A673 (cell line): Measurements from ENCODE around the gene DPP10.

Source experiments
- EZH2 ChIP-seq: fragments of 200-600 bp; sonication (generic); IDR thresholded peaks from 2 replicates; pipeline ENCODE4 v1.6.1; 2017; ENCODE audit warnings: borderline replicate concordance, low read depth, mild to moderate bottlenecking, mixed read lengths, antibody characterized with exemption, low read length; ENCODE audit not compliant: poor library complexity, severe bottlenecking
- TF ChIP-seq, protein P1 (sequence below): fragments of 300-800, 200-600 bp; sonication (generic); conservative IDR thresholded peaks from 2 replicates; pipeline ENCODE4 v1.5.1; 2017; ENCODE audit warnings: low read depth, mild to moderate bottlenecking, antibody characterized with exemption, low read length, moderate library complexity, mixed read lengths

DNA sequence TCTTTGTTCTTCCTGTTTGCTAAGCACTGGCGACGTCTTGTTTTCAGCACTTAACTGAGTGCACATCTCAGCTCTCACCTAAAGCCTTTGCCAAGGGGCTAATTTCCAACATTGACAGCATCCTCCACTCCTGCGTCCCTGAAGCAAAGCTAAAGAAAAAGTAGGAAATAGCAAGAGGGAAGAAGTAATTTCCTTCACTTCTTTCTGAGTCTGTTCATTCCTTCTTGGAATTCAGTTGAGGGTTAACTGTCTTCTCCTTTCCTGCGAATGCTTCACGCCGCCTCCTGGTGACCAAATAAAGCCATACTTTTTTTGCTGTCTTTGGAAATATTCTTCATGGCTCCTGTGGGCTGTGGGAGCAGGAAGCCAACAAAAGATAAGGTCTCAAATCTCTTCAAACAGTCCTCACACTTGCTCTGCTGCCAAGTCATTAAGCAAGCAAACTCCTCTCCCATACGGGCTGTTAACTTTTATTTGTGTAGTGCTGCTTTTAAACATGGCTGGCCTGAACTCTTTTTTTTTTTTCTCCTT lies 100.9 kb downstream of the DPP10 start:
- TF ChIP-seq, protein P1, sequence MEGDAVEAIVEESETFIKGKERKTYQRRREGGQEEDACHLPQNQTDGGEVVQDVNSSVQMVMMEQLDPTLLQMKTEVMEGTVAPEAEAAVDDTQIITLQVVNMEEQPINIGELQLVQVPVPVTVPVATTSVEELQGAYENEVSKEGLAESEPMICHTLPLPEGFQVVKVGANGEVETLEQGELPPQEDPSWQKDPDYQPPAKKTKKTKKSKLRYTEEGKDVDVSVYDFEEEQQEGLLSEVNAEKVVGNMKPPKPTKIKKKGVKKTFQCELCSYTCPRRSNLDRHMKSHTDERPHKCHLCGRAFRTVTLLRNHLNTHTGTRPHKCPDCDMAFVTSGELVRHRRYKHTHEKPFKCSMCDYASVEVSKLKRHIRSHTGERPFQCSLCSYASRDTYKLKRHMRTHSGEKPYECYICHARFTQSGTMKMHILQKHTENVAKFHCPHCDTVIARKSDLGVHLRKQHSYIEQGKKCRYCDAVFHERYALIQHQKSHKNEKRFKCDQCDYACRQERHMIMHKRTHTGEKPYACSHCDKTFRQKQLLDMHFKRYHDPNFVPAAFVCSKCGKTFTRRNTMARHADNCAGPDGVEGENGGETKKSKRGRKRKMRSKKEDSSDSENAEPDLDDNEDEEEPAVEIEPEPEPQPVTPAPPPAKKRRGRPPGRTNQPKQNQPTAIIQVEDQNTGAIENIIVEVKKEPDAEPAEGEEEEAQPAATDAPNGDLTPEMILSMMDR = 0 out of 2 replicates have a peak, but pooled peaks have one; percentile 32
- no peak for TF ChIP-seq EZH2
